ENCODE measurements around the gene DIPK1B. TPM values are rescaled to one million over a fixed set of nuclear protein-coding genes. Genes with fewer than 3 reads are reported as not detected.

The DIPK1B gene
- polyA plus RNA-seq, 1 experiment = 2.8 TPM

DNA sequence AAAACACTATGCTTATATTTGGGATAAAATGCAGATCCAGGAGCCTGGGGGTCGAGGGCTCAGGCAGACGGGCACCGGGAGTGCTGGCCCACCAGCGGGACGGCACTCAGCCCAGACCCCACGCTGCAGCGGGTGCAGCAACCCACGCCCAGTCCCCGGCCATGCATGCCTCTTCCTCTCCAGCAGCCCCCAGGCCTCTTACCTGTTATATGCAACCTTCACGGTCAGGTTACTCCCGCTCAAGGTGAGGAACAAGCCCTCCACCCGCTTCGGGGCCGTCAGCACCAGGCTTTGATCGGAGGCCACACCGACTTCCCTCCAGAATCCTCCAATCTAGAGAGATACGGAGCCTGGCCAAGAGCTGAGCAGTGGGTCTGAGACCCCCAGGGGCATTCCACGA, 44.5 kb downstream of the DIPK1B start:
- peaks cover 11% of the 10 kb centered on the region for H3K27me3 ChIP-seq (ENCODE audit: control insufficient read depth, insufficient read depth, low read length)
- no peak overlapping the region for H3K27ac ChIP-seq (ENCODE audit: low read depth, low read length)
- H3K4me3 ChIP-seq (ENCODE audit: low read depth, low read length) = no peak overlapping the region
- no peak for DNase-seq (ENCODE audit: low read depth, low spot score)
- TF ChIP-seq CTCF (IDR thresholded peaks at IDR 0.05; ENCODE audit: low read depth, low read length) = no peak
- ChIA-PET CTCF (no interaction called here), POLR2A (no interaction called here)
- peaks cover 42% of the 10 kb centered on the region for H3K9me3 ChIP-seq (ENCODE audit: control insufficient read depth, insufficient read depth, low read length)

DNA sequence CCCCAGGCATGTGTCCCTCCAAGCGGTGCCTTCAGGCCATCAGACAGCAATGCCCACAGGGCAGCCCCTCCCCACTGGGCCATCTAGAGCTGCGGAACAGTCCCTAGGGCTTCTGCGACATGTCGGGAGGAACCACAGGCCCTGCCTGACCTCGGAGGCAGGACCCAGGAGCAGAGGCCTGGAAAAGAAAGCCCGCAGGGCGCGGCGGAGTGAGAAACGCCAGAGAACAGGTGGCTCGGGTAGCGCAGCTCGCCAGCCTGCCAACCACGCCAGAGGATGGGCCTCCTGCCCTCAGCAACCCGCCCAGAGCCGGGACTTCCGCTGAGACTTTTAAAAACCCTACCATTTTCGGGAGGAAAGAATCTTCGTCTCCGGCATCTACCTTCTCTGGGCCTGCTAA, 45.0 kb downstream of the DIPK1B start:
- H3K9me3 ChIP-seq (ENCODE audit: control insufficient read depth, insufficient read depth, low read length) = peaks cover 37% of the 10 kb centered on the region
- H3K27me3 ChIP-seq (ENCODE audit: control insufficient read depth, insufficient read depth, low read length) = peaks cover 6% of the 10 kb centered on the region
- H3K4me3 ChIP-seq (ENCODE audit: low read depth, low read length) = no peak overlapping the region
- no peak for TF ChIP-seq CTCF (IDR thresholded peaks at IDR 0.05; ENCODE audit: low read depth, low read length)
- no peak for DNase-seq (ENCODE audit: low read depth, low spot score)
- POLR2A ChIA-PET = no interaction called here
- H3K27ac ChIP-seq (ENCODE audit: low read depth, low read length) = no peak overlapping the region
- CTCF ChIA-PET = no interaction called here

GRCh38 chr9:136757751-136758140, 45.4 kb downstream of the DIPK1B start:
- Histone ChIP-seq H3K27ac (ENCODE audit: low read depth, low read length) (no peak overlapping the region), H3K9me3 (ENCODE audit: control insufficient read depth, insufficient read depth, low read length) (peaks cover 37% of the 10 kb centered on the region), H3K27me3 (ENCODE audit: control insufficient read depth, insufficient read depth, low read length) (peaks cover 6% of the 10 kb centered on the region), H3K4me3 (ENCODE audit: low read depth, low read length) (no peak overlapping the region)
- POLR2A ChIA-PET = no interaction called here
- DNase-seq (ENCODE audit: low read depth, low spot score) = no peak
- no peak for TF ChIP-seq CTCF (IDR thresholded peaks at IDR 0.05; ENCODE audit: low read depth, low read length)
- CTCF ChIA-PET = no interaction called here

DNA sequence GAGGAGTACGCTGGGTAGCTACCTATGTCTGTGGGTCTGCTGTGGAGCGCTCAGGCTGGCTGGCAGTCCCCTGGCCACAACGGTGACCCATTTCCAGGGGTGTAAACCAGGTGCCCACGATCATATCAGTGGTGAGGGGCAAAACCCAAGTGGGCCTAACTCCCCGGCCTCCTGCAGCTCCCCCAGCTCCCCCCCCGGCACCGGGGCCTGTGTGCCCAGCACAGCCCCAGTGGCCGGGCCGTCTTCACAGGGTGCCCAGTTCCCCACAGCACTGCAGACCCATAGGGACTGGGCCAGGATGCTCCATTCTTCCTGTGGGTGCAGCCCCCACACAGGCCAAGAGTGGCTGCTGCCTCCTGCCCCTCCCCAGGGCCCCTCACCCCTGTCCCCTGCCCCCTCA, 46.6 kb downstream of the DIPK1B start:
- H3K4me3 ChIP-seq (ENCODE audit: low read depth, low read length) = no peak overlapping the region
- H3K9me3 ChIP-seq (ENCODE audit: control insufficient read depth, insufficient read depth, low read length) = peaks cover 29% of the 10 kb centered on the region
- no peak for DNase-seq (ENCODE audit: low read depth, low spot score)
- no peak overlapping the region for H3K27ac ChIP-seq (ENCODE audit: low read depth, low read length)
- ChIA-PET POLR2A (no interaction called here), CTCF (interaction anchor here (0.7 to 1.0 kb wide), 3 partner anchors 10 to 259 kb away, joined by 3 to 4 read pairs (median 4); no protein-coding TSS in a partner anchor)
- no peak for TF ChIP-seq CTCF (IDR thresholded peaks at IDR 0.05; ENCODE audit: low read depth, low read length)
- H3K27me3 ChIP-seq (ENCODE audit: control insufficient read depth, insufficient read depth, low read length) = peaks cover 8% of the 10 kb centered on the region

DNA sequence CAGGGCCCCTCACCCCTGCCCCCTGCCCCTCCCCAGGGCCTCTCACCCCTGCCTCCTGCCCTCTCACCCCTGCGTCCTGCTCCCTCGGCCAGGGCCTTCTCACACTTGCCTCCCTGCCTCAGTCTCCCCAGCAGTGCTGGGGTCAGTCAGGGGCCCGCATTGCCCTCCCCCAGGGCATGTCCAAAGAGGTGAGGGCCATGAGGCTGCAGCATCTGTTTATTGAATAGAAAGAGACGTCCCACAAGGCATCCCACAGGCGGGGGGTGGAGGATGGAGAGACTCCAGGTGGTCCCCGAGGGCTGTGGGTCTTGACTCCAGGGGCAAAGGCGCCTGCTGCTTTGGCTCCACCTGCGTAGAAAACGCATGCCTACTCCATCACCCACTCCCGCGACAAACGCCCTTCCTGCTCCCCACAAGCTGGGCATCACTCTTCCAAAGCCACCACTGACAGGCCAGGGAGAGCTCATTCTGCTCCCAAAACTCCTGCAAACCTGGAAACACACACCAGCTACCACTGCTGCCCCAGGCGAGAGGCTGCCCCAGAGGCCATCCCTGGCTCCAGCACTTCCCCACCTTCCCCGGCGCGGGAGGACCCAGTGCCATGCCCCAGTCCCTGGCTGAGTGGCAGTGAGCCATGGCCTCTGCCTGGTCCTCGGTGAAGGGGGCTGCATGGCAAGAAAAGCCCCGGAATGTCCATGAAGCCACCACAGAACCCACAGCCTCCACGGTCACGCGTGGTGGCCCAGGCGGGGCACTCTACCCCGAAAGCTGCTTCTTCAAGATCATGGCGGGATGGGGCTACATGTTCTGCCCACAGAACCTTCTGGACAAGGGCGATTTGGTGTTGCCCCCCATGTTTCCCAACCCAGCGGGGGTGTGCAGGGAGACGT, 47.3 kb downstream of the DIPK1B start:
- Histone ChIP-seq H3K27ac (ENCODE audit: low read depth, low read length) (no peak overlapping the region), H3K9me3 (ENCODE audit: control insufficient read depth, insufficient read depth, low read length) (peaks cover 29% of the 10 kb centered on the region), H3K4me3 (ENCODE audit: low read depth, low read length) (no peak overlapping the region), H3K27me3 (ENCODE audit: control insufficient read depth, insufficient read depth, low read length) (peaks cover 12% of the 10 kb centered on the region)
- DNase-seq (ENCODE audit: low read depth, low spot score) = no peak
- ChIA-PET CTCF (interaction anchor here (0.9 to 1.4 kb wide), 5 partner anchors 8 to 30 kb away, joined by 3 to 11 read pairs (median 3); no protein-coding TSS in a partner anchor), POLR2A (no interaction called here)
- no peak for TF ChIP-seq CTCF (IDR thresholded peaks at IDR 0.05; ENCODE audit: low read depth, low read length)

All from AG04450 (cell line).